ENCODE measurements around the gene PCDH9. TPM values are rescaled to one million over a fixed set of nuclear protein-coding genes. Genes with fewer than 3 reads are reported as not detected.

PCDH9 gene
- polyA plus RNA-seq, 1 experiment: 3.3 TPM

GRCh38 chr13:67267136-67267535 lies 37.0 kb upstream of the PCDH9 start:
- ChIA-PET CTCF (no interaction called here), POLR2A (no interaction called here)
- Histone ChIP-seq H3K27me3 (ENCODE audit: control insufficient read depth, insufficient read depth, low read length) (no peaks in the 10 kb centered on the region), H3K4me3 (ENCODE audit: low read depth, low read length) (no peak overlapping the region), H3K9me3 (ENCODE audit: control insufficient read depth, insufficient read depth, low read length) (no peaks in the 10 kb centered on the region), H3K27ac (ENCODE audit: low read depth, low read length) (no peak overlapping the region)
- DNase-seq (ENCODE audit: low read depth, low spot score): no peak
- TF ChIP-seq CTCF (IDR thresholded peaks at IDR 0.05; ENCODE audit: low read depth, low read length): no peak

GRCh38 chr13:67259208-67259607 lies 29.1 kb upstream of the PCDH9 start:
- no peak overlapping the region for H3K4me3 ChIP-seq (ENCODE audit: low read depth, low read length)
- H3K27ac ChIP-seq (ENCODE audit: low read depth, low read length): no peak overlapping the region
- CTCF ChIA-PET: no interaction called here
- DNase-seq (ENCODE audit: low read depth, low spot score): no peak
- no peaks in the 10 kb centered on the region for H3K9me3 ChIP-seq (ENCODE audit: control insufficient read depth, insufficient read depth, low read length)
- no peaks in the 10 kb centered on the region for H3K27me3 ChIP-seq (ENCODE audit: control insufficient read depth, insufficient read depth, low read length)
- POLR2A ChIA-PET: no interaction called here
- TF ChIP-seq CTCF (IDR thresholded peaks at IDR 0.05; ENCODE audit: low read depth, low read length): no peak

GRCh38 chr13:67258482-67258881 lies 28.3 kb upstream of the PCDH9 start:
- Histone ChIP-seq H3K27ac (ENCODE audit: low read depth, low read length) (no peak overlapping the region), H3K27me3 (ENCODE audit: control insufficient read depth, insufficient read depth, low read length) (no peaks in the 10 kb centered on the region), H3K4me3 (ENCODE audit: low read depth, low read length) (no peak overlapping the region), H3K9me3 (ENCODE audit: control insufficient read depth, insufficient read depth, low read length) (no peaks in the 10 kb centered on the region)
- TF ChIP-seq CTCF (IDR thresholded peaks at IDR 0.05; ENCODE audit: low read depth, low read length): no peak
- CTCF ChIA-PET: no interaction called here
- no peak for DNase-seq (ENCODE audit: low read depth, low spot score)
- POLR2A ChIA-PET: no interaction called here

- TF ChIP-seq CTCF (IDR thresholded peaks at IDR 0.05; ENCODE audit: low read depth, low read length): no peak
- no peaks in the 10 kb centered on the region for H3K9me3 ChIP-seq (ENCODE audit: control insufficient read depth, insufficient read depth, low read length)
- CTCF ChIA-PET: interaction anchor here (0.6 to 2.7 kb wide), 12 partner anchors 9 to 1582 kb away, joined by 3 to 18 read pairs (median 5); no protein-coding TSS in a partner anchor
Observed at GRCh38 chr13:67238861-67239260, 8.7 kb upstream of the PCDH9 start.

GRCh38 chr13:67238277-67238859 lies 8.2 kb upstream of the PCDH9 start:
- peak; percentile 64 for TF ChIP-seq CTCF (IDR thresholded peaks at IDR 0.05; ENCODE audit: low read depth, low read length)
- Histone ChIP-seq H3K4me3 (ENCODE audit: low read depth, low read length) (no peak overlapping the region), H3K9me3 (ENCODE audit: control insufficient read depth, insufficient read depth, low read length) (no peaks in the 10 kb centered on the region), H3K27ac (ENCODE audit: low read depth, low read length) (no peak overlapping the region), H3K27me3 (ENCODE audit: control insufficient read depth, insufficient read depth, low read length) (no peaks in the 10 kb centered on the region)
- no peak for DNase-seq (ENCODE audit: low read depth, low spot score)
- ChIA-PET POLR2A (no interaction called here), CTCF (interaction anchor here (0.5 to 2.7 kb wide), 16 partner anchors 9 to 1581 kb away, joined by 3 to 18 read pairs (median 4); no protein-coding TSS in a partner anchor)

More at GRCh38 chr13:67238861-67239260, 8.7 kb upstream of the PCDH9 start:
- POLR2A ChIA-PET: no interaction called here
- Histone ChIP-seq H3K4me3 (ENCODE audit: low read depth, low read length) (no peak overlapping the region), H3K27me3 (ENCODE audit: control insufficient read depth, insufficient read depth, low read length) (no peaks in the 10 kb centered on the region), H3K27ac (ENCODE audit: low read depth, low read length) (no peak overlapping the region)
- DNase-seq (ENCODE audit: low read depth, low spot score): no peak

All from AG04450 (cell line).